Fibroblast of peridontal ligament (primary cell): ENCODE results near the gene RAPGEF6.
"Not testable (repeated sequence)": the region's sequence is repeated elsewhere in the genome, so short reads cannot be mapped to it uniquely, and the experiment has no call there.

Experiments used
- DNase-seq: peaks from one replicate; pipeline ENCODE4 v3.0.0-alpha.2; 2010; ENCODE audit errors: extremely low read depth

The RAPGEF6 gene

GRCh38 chr5:131423056-131423455, 212.0 kb downstream of the RAPGEF6 start:
- DNase-seq = peak; percentile 51

GRCh38 chr5:131419877-131420276, 215.2 kb downstream of the RAPGEF6 start:
- no peak for DNase-seq

- DNase-seq = no peak
Observed at GRCh38 chr5:131418846-131419245, 216.2 kb downstream of the RAPGEF6 start.

- peak; percentile 85 for DNase-seq
Observed at GRCh38 chr5:131417240-131417869, 217.7 kb downstream of the RAPGEF6 start.

- no peak for DNase-seq
Observed at GRCh38 chr5:131416729-131417128, 218.3 kb downstream of the RAPGEF6 start.

- peak; percentile 54 for DNase-seq
Observed at GRCh38 chr5:131413605-131414559, 221.1 kb downstream of the RAPGEF6 start.

DNA sequence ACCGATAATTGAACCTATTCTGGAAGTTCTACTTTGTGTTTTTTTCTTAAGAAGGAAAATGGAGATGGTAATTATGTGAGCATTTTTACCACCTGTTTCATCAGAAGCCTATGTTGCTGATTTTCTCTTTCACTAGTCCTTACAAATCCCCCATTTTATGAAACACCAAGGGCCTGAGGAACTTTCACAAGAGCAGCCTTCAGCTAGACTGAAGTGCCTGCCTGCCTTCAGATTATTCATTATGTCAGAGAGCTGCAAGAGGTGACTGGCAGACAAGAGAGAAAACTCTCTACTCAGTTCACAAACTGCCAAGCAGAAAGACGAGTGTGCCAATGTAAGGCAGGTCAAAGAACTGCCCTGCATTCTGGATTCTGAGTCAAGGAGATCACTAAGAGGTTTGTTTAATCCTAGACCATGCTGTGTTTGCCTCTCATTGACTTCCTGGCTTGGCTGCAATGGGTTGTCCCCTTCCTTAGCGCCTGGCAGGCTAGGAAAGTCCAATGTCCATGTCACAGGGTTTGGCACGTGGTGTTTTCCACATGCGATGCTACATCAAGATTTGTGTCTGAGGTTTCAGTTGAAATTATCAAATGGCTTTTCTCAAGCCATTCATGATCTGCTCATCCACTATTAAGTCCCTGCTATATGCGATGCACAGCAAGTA, 227.9 kb downstream of the RAPGEF6 start:
- DNase-seq = no peak

- no peak for DNase-seq
Observed at GRCh38 chr5:131406076-131406475, 229.0 kb downstream of the RAPGEF6 start.

GRCh38 chr5:131405674-131406073, 229.4 kb downstream of the RAPGEF6 start:
- no peak for DNase-seq

- DNase-seq = no peak
Observed at GRCh38 chr5:131400585-131400984, 234.4 kb downstream of the RAPGEF6 start.

- not testable (repeated sequence) for DNase-seq
Observed at GRCh38 chr5:131399007-131399406, 236.0 kb downstream of the RAPGEF6 start.

GRCh38 chr5:131396630-131397273, 238.3 kb downstream of the RAPGEF6 start:
- no peak for DNase-seq

DNA sequence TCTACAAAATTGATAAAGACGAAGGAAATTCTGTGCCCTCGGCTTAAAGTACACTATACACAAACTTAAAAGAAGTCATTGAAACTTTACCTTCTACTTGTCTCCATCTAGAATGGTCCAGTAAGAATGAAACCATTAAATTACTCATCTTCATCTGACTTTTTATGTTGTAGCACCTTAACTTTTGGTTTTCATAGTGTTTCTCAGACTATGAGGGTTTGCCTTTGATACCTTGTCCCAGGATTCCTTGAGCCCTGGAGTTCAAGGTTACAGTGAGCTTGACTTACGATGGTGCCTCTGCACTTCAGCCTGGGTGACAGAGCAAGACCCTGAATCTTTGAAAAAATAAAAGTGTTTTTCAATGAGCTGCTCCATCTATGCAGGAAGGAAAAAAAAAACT, 239.0 kb downstream of the RAPGEF6 start:
- no peak for DNase-seq

GRCh38 chr5:131394128-131394527, 240.9 kb downstream of the RAPGEF6 start:
- DNase-seq = peak; percentile 44

- no peak for DNase-seq
Observed at GRCh38 chr5:131393498-131393968, 241.5 kb downstream of the RAPGEF6 start.

DNA sequence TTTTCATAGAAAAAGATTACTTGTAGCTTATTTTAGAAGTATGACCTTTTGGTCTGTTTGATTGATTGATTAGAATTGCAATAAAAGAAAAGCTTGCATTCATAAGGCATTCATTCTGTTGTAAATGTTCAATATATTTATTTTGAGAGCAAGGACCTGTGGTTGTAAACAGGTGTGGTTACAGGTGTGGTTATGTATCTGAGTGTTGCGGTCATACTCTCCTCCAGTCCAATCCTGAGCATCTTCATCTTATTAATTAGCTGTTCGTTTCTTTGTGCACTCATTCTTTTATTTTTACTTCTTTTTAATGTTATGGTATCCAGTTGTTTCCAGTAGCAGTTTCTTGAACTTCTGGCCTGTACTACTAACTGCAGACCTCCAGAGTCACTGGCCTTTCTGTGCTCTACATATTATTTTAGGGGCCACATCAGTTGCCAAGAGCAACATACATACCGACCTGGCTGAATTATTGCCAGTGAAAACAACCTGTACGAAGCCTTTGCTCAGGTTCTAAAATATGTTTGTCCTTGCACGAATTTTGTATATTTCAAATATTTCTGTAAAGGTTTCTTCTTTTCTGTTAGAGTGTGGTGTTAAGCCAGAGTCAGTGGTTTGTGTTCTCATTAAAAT, 242.4 kb downstream of the RAPGEF6 start:
- no peak for DNase-seq

GRCh38 chr5:131389869-131390265, 245.2 kb downstream of the RAPGEF6 start:
- DNase-seq = no peak

DNA sequence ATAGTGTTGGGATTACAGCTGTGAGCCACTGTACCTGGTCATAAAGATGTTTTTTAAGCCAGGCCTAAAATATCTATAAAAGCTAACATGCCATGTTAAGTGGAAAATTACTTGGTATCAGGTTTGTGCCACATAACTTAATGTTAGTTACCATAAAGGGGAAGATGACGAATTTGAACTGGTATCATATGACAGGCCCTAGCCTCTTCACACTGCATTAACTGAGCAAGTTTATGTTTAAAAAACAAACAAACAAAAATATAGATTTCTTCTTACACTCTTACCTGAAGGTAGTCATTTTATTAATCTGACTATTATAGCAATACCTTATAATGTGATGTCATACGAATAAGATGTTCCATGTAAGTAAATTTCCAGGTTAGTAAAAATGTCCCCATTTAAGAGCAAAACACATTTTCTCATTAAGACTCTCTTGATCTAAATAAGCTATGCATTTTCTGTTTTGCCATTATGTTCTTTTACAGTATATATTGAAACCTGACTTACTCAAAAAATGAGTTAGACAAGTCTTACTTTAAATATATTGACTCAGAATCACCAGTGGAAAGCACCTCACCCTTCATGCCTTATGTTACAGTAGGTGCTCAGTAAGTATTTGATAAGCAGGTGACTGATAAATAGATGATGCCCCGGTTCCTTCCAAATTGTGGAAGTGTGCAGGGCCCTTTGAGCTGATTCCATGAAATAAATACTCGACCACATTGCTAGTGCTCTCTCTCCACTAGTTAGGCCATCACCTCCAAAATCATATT, 245.7 kb downstream of the RAPGEF6 start:
- DNase-seq = no peak

DNA sequence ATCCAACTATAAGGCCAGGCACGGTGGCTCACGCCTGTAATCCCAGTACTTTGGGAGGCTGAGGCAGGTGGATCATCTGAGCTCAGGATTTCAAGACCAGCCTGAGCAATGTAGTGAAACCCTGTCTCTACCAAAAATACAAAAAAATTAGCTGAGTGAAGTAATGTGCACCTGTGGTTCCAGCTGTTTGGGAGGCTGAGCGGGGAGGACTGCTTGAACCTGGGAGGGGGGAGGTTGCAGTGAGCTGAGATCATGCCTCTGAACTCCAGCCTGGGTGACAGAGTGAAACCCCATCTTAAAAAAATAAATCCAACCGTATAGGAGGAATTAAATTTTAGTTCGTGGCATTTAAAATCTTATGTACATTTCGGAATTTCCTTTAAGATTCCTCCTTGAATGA, 247.8 kb downstream of the RAPGEF6 start:
- DNase-seq = no peak

- peak; percentile 31 for DNase-seq
Observed at GRCh38 chr5:131386779-131387178, 248.2 kb downstream of the RAPGEF6 start.

DNA sequence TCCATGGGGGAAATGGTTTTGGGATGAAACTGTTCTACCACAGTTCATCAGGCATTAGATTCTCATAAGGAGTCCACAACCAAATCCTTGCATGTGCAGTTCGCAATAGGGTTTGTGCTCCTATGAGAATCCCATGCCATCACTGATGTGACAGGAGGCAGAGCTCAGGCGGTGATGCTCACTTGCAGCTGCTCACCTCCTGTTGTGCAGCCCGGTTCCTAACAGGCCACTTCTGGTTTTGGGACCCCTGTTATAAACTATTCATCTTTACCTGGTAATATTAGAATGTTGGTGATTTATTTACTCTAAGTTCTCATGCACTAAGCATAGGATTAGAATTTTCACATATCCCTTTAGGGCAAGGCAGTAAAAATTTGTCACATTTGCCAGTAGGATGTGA, 248.9 kb downstream of the RAPGEF6 start:
- DNase-seq = no peak
